Neural progenitor cell (in vitro differentiated cells): ENCODE data around the gene DNASE1L3.

Source experiments
- CTCF ChIP-seq: fragments of 200-600 bp; sonication (generic); IDR thresholded peaks from 2 replicates; pipeline ENCODE4 v1.5.1; 2017; ENCODE audit warnings: antibody characterized with exemption, mild to moderate bottlenecking
- EZH2 ChIP-seq: fragments of 200-600 bp; sonication (generic); IDR thresholded peaks from 2 replicates; pipeline ENCODE4 v1.6.1; 2017; ENCODE audit warnings: antibody characterized with exemption, mild to moderate bottlenecking, moderate library complexity
- EZH2phosphoT487 ChIP-seq: fragments of 200-600 bp; sonication (generic); IDR thresholded peaks from 2 replicates; pipeline ENCODE4 v1.6.1; 2017; ENCODE audit warnings: antibody characterized with exemption

GRCh38 chr3:58173029-58173668 is 37.6 kb downstream of the DNASE1L3 start:
- TF ChIP-seq CTCF, result no peak
- no peak for TF ChIP-seq EZH2
- no peak for TF ChIP-seq EZH2phosphoT487
